IMR-90 (cell line): ENCODE measurements around the gene KCNJ1. TPM values are rescaled to one million over a fixed set of nuclear protein-coding genes. Genes with fewer than 3 reads are reported as not detected.

Experiments used
- ATAC-seq: fragments of 200-7000 bp; cut with Tn5 transposase; 2 replicates; pipeline ENCODE4 v1.9.1; 2020; ENCODE audit warnings: low read depth, mild to moderate bottlenecking, moderate library complexity
- BruUV-seq: library from RNA; stranded (reverse); fragments of 400-500 nt; replicated peaks from 2 replicates; lab custom pipeline; 2021; lab: Mats Ljungman, UMichigan
- CTCF ChIA-PET: fragments of 300-600 bp; formaldehyde crosslinking; extraction: SDS; loops from one replicate; lab custom pipeline; 2021; ENCODE audit warnings: antibody characterized with exemption; lab: Yijun Ruan, JAX
- POLR2A ChIA-PET: fragments of 300-600 bp; sonication (Branson Sonifier 250); formaldehyde crosslinking; loops from one replicate; lab custom pipeline; 2022; ENCODE audit warnings: antibody characterized with exemption; ENCODE audit not compliant: unreplicated experiment; lab: Charles Lee
- DNase-seq: peaks from one replicate; pipeline ENCODE4 v3.0.0; 2013
- H2AFZ ChIP-seq: replicated peaks from 2 replicates; pipeline ENCODE3; 2013; ENCODE audit warnings: low read length, mild to moderate bottlenecking; ENCODE audit not compliant: poor library complexity
- H2AK5ac ChIP-seq: 2 replicates; pipeline ENCODE4 v1.6.1; 2013; ENCODE audit warnings: low read depth, low read length, inconsistent platforms
- H2AK9ac ChIP-seq: replicated peaks from 2 replicates; pipeline ENCODE3; 2013; ENCODE audit warnings: mild to moderate bottlenecking, low read depth, low read length, moderate library complexity; ENCODE audit not compliant: poor library complexity
- H2BK120ac ChIP-seq: 2 replicates; pipeline ENCODE4 v1.6.1; 2013; ENCODE audit warnings: low read depth, low read length, inconsistent platforms
- H2BK15ac ChIP-seq: 3 replicates; pipeline ENCODE4 v1.6.1; 2013; ENCODE audit warnings: low read depth, low read length, inconsistent platforms
- H2BK20ac ChIP-seq: 2 replicates; pipeline ENCODE4 v1.6.1; 2013; ENCODE audit warnings: low read depth, mild to moderate bottlenecking, inconsistent platforms, low read length, moderate library complexity
- H2BK5ac ChIP-seq: 2 replicates; pipeline ENCODE4 v1.6.1; 2013; ENCODE audit warnings: mild to moderate bottlenecking, low read depth, low read length, inconsistent platforms; ENCODE audit not compliant: poor library complexity, severe bottlenecking
- H3K14ac ChIP-seq: replicated peaks from 2 replicates; pipeline ENCODE4 v1.6.1; 2013; ENCODE audit warnings: low read depth, low read length, inconsistent platforms
- H3K18ac ChIP-seq: 2 replicates; pipeline ENCODE4 v1.6.1; 2013; ENCODE audit warnings: low read depth, low read length, control low read depth
- H3K23ac ChIP-seq: 2 replicates; pipeline ENCODE4 v1.6.1; 2013; ENCODE audit warnings: low read depth, low read length, inconsistent platforms
- H3K27ac ChIP-seq: 2 replicates; pipeline ENCODE4 v1.5.1; 2013; ENCODE audit warnings: mild to moderate bottlenecking, control low read depth, low read length; ENCODE audit not compliant: insufficient read depth
- H3K27me3 ChIP-seq: 2 replicates; pipeline ENCODE4 v1.6.1; 2013; ENCODE audit warnings: low read length; ENCODE audit not compliant: control insufficient read depth, insufficient read depth
- H3K36me3 ChIP-seq: 2 replicates; pipeline ENCODE4 v1.6.1; 2013; ENCODE audit warnings: low read length, mixed read lengths; ENCODE audit not compliant: control insufficient read depth, insufficient read depth
- H3K4ac ChIP-seq: 2 replicates; pipeline ENCODE4 v1.6.1; 2013; ENCODE audit warnings: low read depth, low read length, inconsistent platforms
- H3K4me1 ChIP-seq: 2 replicates; pipeline ENCODE4 v1.6.1; 2013; ENCODE audit warnings: low read length, mixed read lengths; ENCODE audit not compliant: control insufficient read depth, insufficient read depth
- H3K4me2 ChIP-seq: 2 replicates; pipeline ENCODE4 v1.6.1; 2013; ENCODE audit warnings: low read depth, mild to moderate bottlenecking, control low read depth, low read length, moderate library complexity
- H3K4me3 ChIP-seq: 2 replicates; pipeline ENCODE4 v1.5.1; 2013; ENCODE audit warnings: low read depth, mild to moderate bottlenecking, control low read depth, low read length, moderate library complexity; ENCODE audit not compliant: insufficient read depth
- H3K56ac ChIP-seq: 2 replicates; pipeline ENCODE4 v1.6.1; 2013; ENCODE audit warnings: low read length, inconsistent platforms; ENCODE audit not compliant: insufficient read depth; ENCODE audit errors: extremely low read depth
- H3K79me1 ChIP-seq, 2 experiments: 2 replicates each; pipeline ENCODE4 v1.6.1; 2013; ENCODE audit warnings: low read length in 2 of 2, inconsistent platforms in 1 of 2, low read depth in 1 of 2
- H3K9ac ChIP-seq: 2 replicates; pipeline ENCODE4 v1.6.1; 2013; ENCODE audit warnings: low read depth, low read length, control low read depth
- H3K9me1 ChIP-seq: 2 replicates; pipeline ENCODE4 v1.6.1; 2013; ENCODE audit warnings: low read length, inconsistent platforms; ENCODE audit not compliant: insufficient read depth
- H3K9me3 ChIP-seq: 2 replicates; pipeline ENCODE4 v1.6.1; 2013; ENCODE audit warnings: low read length; ENCODE audit not compliant: control insufficient read depth, insufficient read depth
- H4K20me1 ChIP-seq: 2 replicates; pipeline ENCODE4 v1.6.1; 2013; ENCODE audit warnings: low read length, inconsistent platforms; ENCODE audit not compliant: insufficient read depth
- H4K5ac ChIP-seq: 2 replicates; pipeline ENCODE4 v1.6.1; 2013; ENCODE audit warnings: mild to moderate bottlenecking, low read depth, low read length, control low read depth
- H4K8ac ChIP-seq, 2 experiments: 2 replicates each; pipeline ENCODE4 v1.6.1; 2013; ENCODE audit warnings: low read depth in 2 of 2, low read length in 2 of 2, control low read depth in 1 of 2, inconsistent platforms in 1 of 2
- H4K91ac ChIP-seq: 2 replicates; pipeline ENCODE4 v1.6.1; 2013; ENCODE audit warnings: low read depth, low read length, inconsistent platforms; ENCODE audit not compliant: insufficient read depth
- BHLHE40 ChIP-seq: fragments of 150-350 bp; IDR thresholded peaks from 2 replicates; pipeline ENCODE4 v1.6.1; 2016; ENCODE audit warnings: mild to moderate bottlenecking, low read depth, low read length
- MAZ ChIP-seq: IDR thresholded peaks from 2 replicates; pipeline ENCODE4 v1.6.1; 2012; ENCODE audit warnings: low read depth, mild to moderate bottlenecking, low read length, improper control_type of control experiment, moderate library complexity, borderline replicate concordance
- NFE2L2 ChIP-seq: fragments of 150-350 bp; IDR thresholded peaks from 2 replicates; pipeline ENCODE4 v1.6.1; 2016; ENCODE audit warnings: low read depth, mild to moderate bottlenecking, low read length
- POLR2A ChIP-seq: IDR thresholded peaks from 2 replicates; pipeline ENCODE4 v1.6.1; 2012; ENCODE audit warnings: mild to moderate bottlenecking, low read depth, low read length
- RAD21 ChIP-seq: IDR thresholded peaks from 2 replicates; pipeline ENCODE4 v1.6.1; 2012; ENCODE audit warnings: low read length, improper control_type of control experiment
- RFX5 ChIP-seq: IDR thresholded peaks from 2 replicates; pipeline ENCODE4 v1.8.0; 2012; ENCODE audit warnings: low read depth, mild to moderate bottlenecking, low read length, moderate library complexity
- WGBS, 2 experiments: methylation state at CpG; one replicate each; pipeline versions ENCODE4 v1.1.5 to v1.1.7; 2013; ENCODE audit warnings: missing lambda C conversion rate in 2 of 2; ENCODE audit not compliant: insufficient read length in 1 of 2; ENCODE audit errors: extremely low coverage in 2 of 2; 5-methylcytosine and 5-hydroxymethylcytosine counted together
- dilution Hi-C: fragments of 300-500 bp; cut with HindIII; formaldehyde crosslinking; loops from one replicate; pipeline ENCODE4 v1.14.3; 2018; ENCODE audit warnings: low sequenced_read_pairs; ENCODE audit not compliant: unreplicated experiment
- in situ Hi-C: fragments of 300-500 bp; cut with MboI; formaldehyde crosslinking; loops from 3 replicates; pipeline ENCODE4 v1.14.3; 2019; ENCODE audit warnings: low sequenced_read_pairs, inconsistent platforms, mixed read lengths
- intact Hi-C: fragments of 100-400 bp; cut with micrococcal nuclease; formaldehyde crosslinking; loops from 2 replicates; pipeline ENCODE4 v1.10.0; 2022
- polyA plus RNA-seq, 3 experiments: library from polyadenylated mRNA; depleted of rRNA; stranded (reverse); fragments of >200 nt; gene quantifications; 2 replicates each; pipeline ENCODE4 v1.2.3, GENCODE V29; 2012; ENCODE audit warnings: low replicate concordance in 1 of 3
- total RNA-seq: library from RNA; depleted of rRNA; stranded (reverse); fragments of >200 nt; gene quantifications from 2 replicates; pipeline ENCODE4 v1.2.3, GENCODE V29; 2012

The KCNJ1 gene
- total and polyA plus RNA-seq, 2 of the 4 experiments (the other 2 are of a cell fraction), result not detected

- Histone ChIP-seq H3K9ac (no peak overlapping the region), H2BK5ac (no peak overlapping the region), H3K9me3 (no peaks in the 10 kb centered on the region), H3K4me3 (no peak overlapping the region), H3K4me2 (no peak overlapping the region), H3K18ac (no peak overlapping the region), H3K56ac (no peak overlapping the region), H3K4ac (no peak overlapping the region), H4K8ac (no peak overlapping the region), H3K27ac (no peak overlapping the region), H3K14ac (no peak overlapping the region), H3K27me3 (peaks cover 9% of the 10 kb centered on the region), H4K20me1 (no peaks in the 10 kb centered on the region), H2BK15ac (no peak overlapping the region), H2BK120ac (no peak overlapping the region), H2BK20ac (no peak overlapping the region), H2AFZ (no peak overlapping the region), H3K36me3 (no peaks in the 10 kb centered on the region), H3K23ac (no peak overlapping the region), H2AK9ac (no peak overlapping the region), H2AK5ac (no peak overlapping the region), H3K4me1 (no peaks in the 10 kb centered on the region), H4K5ac (no peak overlapping the region), H4K91ac (no peak overlapping the region), H3K79me1 (no peaks in the 10 kb centered on the region), H3K9me1 (no peaks in the 10 kb centered on the region)
- ChIA-PET CTCF (interaction anchor here (0.6 to 1.9 kb wide), 7 partner anchors 64 to 671 kb away, joined by 3 to 8 read pairs (median 3); partner anchors contain the start of gene FLI1), POLR2A (no interaction called here)
- WGBS, 2 experiments, result no CpG with 5 or more reads among the region's 3 CpGs
- DNase-seq, result no peak
- no peak for ATAC-seq
- dilution Hi-C loops (loop anchor here (25.0 kb wide), 1 partner anchor 645 kb away; no protein-coding TSS in a partner anchor), in situ Hi-C loops (loop anchor here (10.0 kb wide), 1 partner anchor 547 kb away; no protein-coding TSS in a partner anchor), intact Hi-C loops (loop anchor here (10.0 kb wide), 1 partner anchor 307 kb away; no protein-coding TSS in a partner anchor)
- BruUV-seq, result no TSS peak
- TF ChIP-seq POLR2A, result no peak
- no peak for TF ChIP-seq BHLHE40
- no peak for TF ChIP-seq NFE2L2
- TF ChIP-seq RAD21, result no peak
- no peak for TF ChIP-seq RFX5
- TF ChIP-seq MAZ, result no peak
Observed at GRCh38 chr11:128832121-128832497, 35.0 kb downstream of the KCNJ1 start.
